ENCODE results near the gene B4GALT7. TPM values are rescaled to one million over a fixed set of nuclear protein-coding genes. Genes with fewer than 3 reads are reported as not detected.
"Not testable (repeated sequence)": the region's sequence is repeated elsewhere in the genome, so short reads cannot be mapped to it uniquely, and the experiment has no call there.

B4GALT7 gene
- total RNA-seq, 1 experiment from 2014 or later = 15.0 TPM

DNA sequence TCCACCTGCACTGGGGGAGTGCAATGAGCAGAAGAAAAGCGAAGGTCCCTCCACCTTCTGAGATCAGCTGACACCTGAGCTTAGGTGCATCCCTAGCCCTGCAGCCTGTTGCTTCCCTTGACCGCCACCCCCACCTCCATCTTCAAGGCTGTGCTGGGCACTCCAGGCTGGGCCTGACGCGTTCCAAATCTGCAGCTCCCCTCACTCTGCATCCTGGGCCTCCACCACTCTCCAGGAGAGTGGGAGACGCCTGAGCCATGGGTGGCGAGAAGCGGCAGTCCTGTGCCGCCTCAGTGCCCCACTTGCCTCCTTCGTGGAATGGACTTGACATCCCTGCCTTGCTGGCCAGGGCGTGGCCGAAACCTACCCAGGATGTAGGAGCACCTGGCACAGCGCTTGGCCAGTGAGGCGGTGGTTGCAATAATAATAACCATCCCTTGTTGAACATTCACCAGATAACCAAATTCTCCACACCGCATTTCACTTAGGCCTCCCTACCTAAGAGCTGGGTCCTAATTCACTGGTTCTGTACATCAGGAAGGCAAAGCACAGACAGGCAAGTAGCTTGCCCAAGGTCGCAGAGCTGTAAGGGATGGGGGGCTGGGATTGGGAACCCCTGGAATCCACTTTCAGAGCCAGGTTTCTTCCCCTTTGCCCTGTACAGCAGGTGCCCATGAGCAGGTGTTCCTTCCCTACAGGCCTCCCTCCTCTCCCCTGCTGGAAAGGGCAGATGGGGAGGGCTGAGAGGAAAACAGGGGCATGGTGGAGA lies 11.7 kb downstream of the B4GALT7 start:
- no peaks in the 10 kb centered on the region for H3K36me3 ChIP-seq (ENCODE audit: insufficient read depth, low read length, poor library complexity, severe bottlenecking)
- H3K4me1 ChIP-seq (ENCODE audit: insufficient read depth, low read length, poor library complexity, severe bottlenecking) = peaks cover 4% of the 10 kb centered on the region
- no peaks in the 10 kb centered on the region for H3K9me3 ChIP-seq (ENCODE audit: low read depth, low read length, poor library complexity, severe bottlenecking)
- H3K27me3 ChIP-seq (replicated peaks; ENCODE audit: insufficient read depth, low read depth, low read length, poor library complexity) = no peaks in the 10 kb centered on the region
- no peak for DNase-seq (ENCODE audit: low spot score)
- no TSS peak for BruUV-seq (replicated peaks)
- CTCF ChIA-PET = no interaction called here
- no peak overlapping the region for H3K27ac ChIP-seq (ENCODE audit: low read depth, low read length, poor library complexity, severe bottlenecking)
- intact Hi-C loops (cut with micrococcal nuclease; ENCODE audit: unreplicated experiment) = no loop called here
- TF ChIP-seq, protein P1, sequence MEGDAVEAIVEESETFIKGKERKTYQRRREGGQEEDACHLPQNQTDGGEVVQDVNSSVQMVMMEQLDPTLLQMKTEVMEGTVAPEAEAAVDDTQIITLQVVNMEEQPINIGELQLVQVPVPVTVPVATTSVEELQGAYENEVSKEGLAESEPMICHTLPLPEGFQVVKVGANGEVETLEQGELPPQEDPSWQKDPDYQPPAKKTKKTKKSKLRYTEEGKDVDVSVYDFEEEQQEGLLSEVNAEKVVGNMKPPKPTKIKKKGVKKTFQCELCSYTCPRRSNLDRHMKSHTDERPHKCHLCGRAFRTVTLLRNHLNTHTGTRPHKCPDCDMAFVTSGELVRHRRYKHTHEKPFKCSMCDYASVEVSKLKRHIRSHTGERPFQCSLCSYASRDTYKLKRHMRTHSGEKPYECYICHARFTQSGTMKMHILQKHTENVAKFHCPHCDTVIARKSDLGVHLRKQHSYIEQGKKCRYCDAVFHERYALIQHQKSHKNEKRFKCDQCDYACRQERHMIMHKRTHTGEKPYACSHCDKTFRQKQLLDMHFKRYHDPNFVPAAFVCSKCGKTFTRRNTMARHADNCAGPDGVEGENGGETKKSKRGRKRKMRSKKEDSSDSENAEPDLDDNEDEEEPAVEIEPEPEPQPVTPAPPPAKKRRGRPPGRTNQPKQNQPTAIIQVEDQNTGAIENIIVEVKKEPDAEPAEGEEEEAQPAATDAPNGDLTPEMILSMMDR (conservative IDR thresholded peaks at IDR 0.05; ENCODE audit: low read depth, low read length) = no peak
- no peak for TF ChIP-seq EZH2 (IDR thresholded peaks at IDR 0.05; ENCODE audit: borderline replicate concordance, low read depth, low read length, poor library complexity, severe bottlenecking)
- POLR2A ChIA-PET (ENCODE audit: low non-redundant PET) = no interaction called here
- no peak overlapping the region for H3K4me3 ChIP-seq (ENCODE audit: low read depth, low read length, poor library complexity, severe bottlenecking)

DNA sequence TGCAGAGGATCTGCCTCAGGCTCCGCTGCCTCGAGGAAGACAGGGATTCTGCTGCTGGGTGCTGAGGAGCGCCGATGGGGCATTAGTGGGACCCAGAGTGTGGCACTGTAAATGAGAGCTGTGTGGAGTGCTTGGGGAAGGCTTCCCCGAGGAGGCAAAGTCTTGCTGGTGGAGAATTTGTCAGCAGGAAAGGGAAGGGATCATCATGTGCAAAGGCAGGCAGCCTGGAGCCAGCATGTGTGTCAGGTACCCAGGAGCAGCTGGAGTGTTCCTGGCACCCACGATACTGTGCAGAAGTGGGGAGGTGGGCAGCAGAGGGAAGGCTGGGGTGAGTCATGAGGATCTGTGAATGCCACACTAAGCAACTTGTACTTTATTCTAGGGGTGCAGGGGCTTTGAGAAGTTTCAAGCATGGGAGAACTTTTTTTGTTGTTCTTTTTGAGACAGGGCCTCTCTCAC lies 12.3 kb downstream of the B4GALT7 start:
- DNase-seq (ENCODE audit: low spot score) = no peak
- CTCF ChIA-PET = no interaction called here
- POLR2A ChIA-PET (ENCODE audit: low non-redundant PET) = no interaction called here
- BruUV-seq (replicated peaks) = no TSS peak
- intact Hi-C loops (cut with micrococcal nuclease; ENCODE audit: unreplicated experiment) = no loop called here
- no peaks in the 10 kb centered on the region for H3K36me3 ChIP-seq (ENCODE audit: insufficient read depth, low read length, poor library complexity, severe bottlenecking)
- H3K27me3 ChIP-seq (replicated peaks; ENCODE audit: insufficient read depth, low read depth, low read length, poor library complexity) = no peaks in the 10 kb centered on the region
- peaks cover 4% of the 10 kb centered on the region for H3K4me1 ChIP-seq (ENCODE audit: insufficient read depth, low read length, poor library complexity, severe bottlenecking)
- H3K9me3 ChIP-seq (ENCODE audit: low read depth, low read length, poor library complexity, severe bottlenecking) = no peaks in the 10 kb centered on the region
- H3K4me3 ChIP-seq (ENCODE audit: low read depth, low read length, poor library complexity, severe bottlenecking) = no peak overlapping the region
- H3K27ac ChIP-seq (ENCODE audit: low read depth, low read length, poor library complexity, severe bottlenecking) = no peak overlapping the region
- TF ChIP-seq, protein P1 (conservative IDR thresholded peaks at IDR 0.05; ENCODE audit: low read depth, low read length) = no peak
- no peak for TF ChIP-seq EZH2 (IDR thresholded peaks at IDR 0.05; ENCODE audit: borderline replicate concordance, low read depth, low read length, poor library complexity, severe bottlenecking)

DNA sequence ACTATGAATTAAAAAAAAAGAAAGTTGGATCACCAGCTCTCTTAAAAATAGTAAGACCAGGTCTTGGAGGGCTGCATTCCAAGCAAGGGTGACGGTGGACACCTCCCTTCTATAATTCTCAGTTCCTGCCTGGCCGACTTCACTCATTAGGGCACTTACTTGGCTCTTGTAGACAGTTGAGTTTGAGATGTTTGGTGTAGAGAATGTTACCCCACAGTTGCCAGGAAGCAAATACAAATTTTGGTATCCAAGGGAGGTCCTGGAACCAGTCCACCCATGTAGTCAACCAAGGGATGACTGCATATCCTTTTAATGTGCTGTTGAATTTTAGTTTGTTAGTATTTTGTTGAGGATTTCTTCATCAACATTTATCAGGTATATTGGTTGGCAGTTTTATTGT lies 20.6 kb downstream of the B4GALT7 start:
- no peak overlapping the region for H3K27ac ChIP-seq (ENCODE audit: low read depth, low read length, poor library complexity, severe bottlenecking)
- no peaks in the 10 kb centered on the region for H3K9me3 ChIP-seq (ENCODE audit: low read depth, low read length, poor library complexity, severe bottlenecking)
- peaks cover 6% of the 10 kb centered on the region for H3K36me3 ChIP-seq (ENCODE audit: insufficient read depth, low read length, poor library complexity, severe bottlenecking)
- CTCF ChIA-PET = no interaction called here
- intact Hi-C loops (cut with micrococcal nuclease; ENCODE audit: unreplicated experiment) = no loop called here
- no peak for DNase-seq (ENCODE audit: low spot score)
- TF ChIP-seq, protein P1 (conservative IDR thresholded peaks at IDR 0.05; ENCODE audit: low read depth, low read length) = no peak
- TF ChIP-seq EZH2 (IDR thresholded peaks at IDR 0.05; ENCODE audit: borderline replicate concordance, low read depth, low read length, poor library complexity, severe bottlenecking) = no peak
- no peaks in the 10 kb centered on the region for H3K4me1 ChIP-seq (ENCODE audit: insufficient read depth, low read length, poor library complexity, severe bottlenecking)
- BruUV-seq (replicated peaks) = no TSS peak
- no peak overlapping the region for H3K4me3 ChIP-seq (ENCODE audit: low read depth, low read length, poor library complexity, severe bottlenecking)
- POLR2A ChIA-PET (ENCODE audit: low non-redundant PET) = no interaction called here
- H3K27me3 ChIP-seq (replicated peaks; ENCODE audit: insufficient read depth, low read depth, low read length, poor library complexity) = no peaks in the 10 kb centered on the region

DNA sequence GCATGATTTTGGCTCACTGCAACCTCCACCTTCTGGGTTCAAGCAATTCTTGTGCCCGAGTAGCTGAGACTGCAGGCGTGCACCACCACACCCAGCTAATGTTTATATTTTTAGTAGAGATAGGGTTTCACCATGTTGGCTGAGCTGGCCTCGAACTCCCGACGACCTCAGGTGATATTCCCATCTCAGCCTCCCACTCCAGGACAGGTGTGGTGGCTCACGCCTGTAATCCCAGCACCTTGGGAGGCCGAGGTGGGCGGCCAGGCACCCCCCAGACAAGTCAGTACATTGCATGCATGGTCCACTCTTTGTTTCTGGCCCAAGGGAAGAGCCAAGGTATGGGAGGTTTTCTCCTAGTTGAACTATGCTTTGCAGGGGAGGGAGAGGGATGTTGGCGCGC lies 24.2 kb downstream of the B4GALT7 start:
- CTCF ChIA-PET; H3K27ac ChIP-seq (ENCODE audit: low read depth, low read length, poor library complexity, severe bottlenecking); H3K4me3 ChIP-seq (ENCODE audit: low read depth, low read length, poor library complexity, severe bottlenecking); H3K27me3 ChIP-seq (replicated peaks; ENCODE audit: insufficient read depth, low read depth, low read length, poor library complexity); H3K36me3 ChIP-seq (ENCODE audit: insufficient read depth, low read length, poor library complexity, severe bottlenecking); DNase-seq (ENCODE audit: low spot score); intact Hi-C loops (cut with micrococcal nuclease; ENCODE audit: unreplicated experiment); BruUV-seq (replicated peaks); H3K4me1 ChIP-seq (ENCODE audit: insufficient read depth, low read length, poor library complexity, severe bottlenecking); POLR2A ChIA-PET (ENCODE audit: low non-redundant PET); H3K9me3 ChIP-seq (ENCODE audit: low read depth, low read length, poor library complexity, severe bottlenecking): not testable (repeated sequence)

DNA sequence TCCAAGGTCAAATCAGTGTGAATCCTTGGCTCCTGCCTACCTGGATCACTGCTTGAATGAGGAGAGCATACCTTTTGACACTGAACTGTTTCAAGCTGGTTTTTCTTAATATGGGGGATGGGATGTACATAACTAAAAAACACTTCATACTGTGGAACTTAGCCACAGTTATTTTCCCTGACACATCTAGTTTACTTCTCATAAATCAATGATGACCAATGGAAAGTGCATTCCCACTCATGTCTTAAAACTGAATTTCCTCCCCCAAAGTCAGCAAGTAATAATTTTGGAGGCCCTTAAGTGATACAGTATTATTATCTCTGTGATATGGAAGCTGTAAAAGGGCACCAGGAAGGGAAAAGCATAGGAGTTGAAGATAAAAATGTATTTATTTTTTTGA lies 30.3 kb downstream of the B4GALT7 start:
- intact Hi-C loops (cut with micrococcal nuclease; ENCODE audit: unreplicated experiment); H3K36me3 ChIP-seq (ENCODE audit: insufficient read depth, low read length, poor library complexity, severe bottlenecking); H3K27me3 ChIP-seq (replicated peaks; ENCODE audit: insufficient read depth, low read depth, low read length, poor library complexity); DNase-seq (ENCODE audit: low spot score); H3K4me3 ChIP-seq (ENCODE audit: low read depth, low read length, poor library complexity, severe bottlenecking); H3K9me3 ChIP-seq (ENCODE audit: low read depth, low read length, poor library complexity, severe bottlenecking); H3K27ac ChIP-seq (ENCODE audit: low read depth, low read length, poor library complexity, severe bottlenecking); BruUV-seq (replicated peaks); H3K4me1 ChIP-seq (ENCODE audit: insufficient read depth, low read length, poor library complexity, severe bottlenecking); POLR2A ChIA-PET (ENCODE audit: low non-redundant PET); CTCF ChIA-PET: not testable (repeated sequence)
